GM21825 (cell line): ENCODE results near the gene RTN4R.

Source experiments
- ATAC-seq: cut with Tn5 transposase; IDR thresholded peaks from one replicate; pipeline ENCODE4 v1.9.1; 2021; ENCODE audit warnings: mild to moderate bottlenecking, moderate library complexity; ENCODE audit not compliant: unreplicated experiment

Gene RTN4R

GRCh38 chr22:20231514-20232236 is 36.4 kb downstream of the RTN4R start:
- ATAC-seq: no peak

GRCh38 chr22:20230777-20231420 is 37.2 kb downstream of the RTN4R start:
- ATAC-seq: no peak

- ATAC-seq: no peak
Observed at GRCh38 chr22:20229916-20230775, 38.0 kb downstream of the RTN4R start.

- no peak for ATAC-seq
Observed at GRCh38 chr22:20228939-20229272, 39.2 kb downstream of the RTN4R start.

- ATAC-seq: no peak
Observed at GRCh38 chr22:20228055-20228938, 39.8 kb downstream of the RTN4R start.

- no peak for ATAC-seq
Observed at GRCh38 chr22:20227363-20227762, 40.8 kb downstream of the RTN4R start.

- no peak for ATAC-seq
Observed at GRCh38 chr22:20226760-20227350, 41.3 kb downstream of the RTN4R start.

GRCh38 chr22:20226077-20226716 is 41.9 kb downstream of the RTN4R start:
- ATAC-seq: no peak

- ATAC-seq: no peak
Observed at GRCh38 chr22:20225693-20225966, 42.5 kb downstream of the RTN4R start.

- ATAC-seq: no peak
Observed at GRCh38 chr22:20224917-20225692, 43.0 kb downstream of the RTN4R start.

- no peak for ATAC-seq
Observed at GRCh38 chr22:20224256-20224626, 43.9 kb downstream of the RTN4R start.

GRCh38 chr22:20223421-20224255 is 44.5 kb downstream of the RTN4R start:
- no peak for ATAC-seq

- ATAC-seq: no peak
Observed at GRCh38 chr22:20222764-20223420, 45.2 kb downstream of the RTN4R start.

GRCh38 chr22:20221421-20222340 is 46.4 kb downstream of the RTN4R start:
- ATAC-seq: no peak

- ATAC-seq: no peak
Observed at GRCh38 chr22:20220629-20221026, 47.5 kb downstream of the RTN4R start.

- no peak for ATAC-seq
Observed at GRCh38 chr22:20219667-20220628, 48.2 kb downstream of the RTN4R start.
